ENCODE data around the gene CPNE1. TPM values are rescaled to one million over a fixed set of nuclear protein-coding genes. Genes with fewer than 3 reads are reported as not detected.

The CPNE1 gene
- total and polyA plus RNA-seq, 10 of the 15 experiments (the other 5 are each of a cell fraction or from before 2014, with no cell fraction given) = 84.9 to 209 (median 146) TPM

DNA sequence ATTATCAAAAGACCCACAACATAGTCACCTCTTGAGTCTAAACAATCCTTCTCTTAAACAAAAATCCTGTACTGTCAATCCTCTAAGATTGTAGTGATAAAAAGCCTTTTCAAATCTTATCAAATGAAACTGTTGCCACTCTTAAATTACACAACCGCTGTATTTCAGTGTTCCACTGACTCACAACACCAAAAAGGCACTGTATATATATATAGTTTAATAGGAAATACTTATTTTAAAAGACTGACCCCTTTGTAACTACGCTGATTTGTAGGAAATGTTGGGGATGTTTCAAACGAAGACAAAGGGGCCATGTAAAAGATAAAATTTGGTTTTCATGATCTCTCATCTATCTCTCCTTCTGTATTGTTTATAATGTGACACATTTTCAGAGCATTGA is 14.1 kb downstream of the CPNE1 start (continued):
- no peak for TF ChIP-seq KAT2A (conservative IDR thresholded peaks at IDR 0.05; ENCODE audit: control insufficient read depth, low read depth, low read length)
- TF ChIP-seq, protein P1, sequence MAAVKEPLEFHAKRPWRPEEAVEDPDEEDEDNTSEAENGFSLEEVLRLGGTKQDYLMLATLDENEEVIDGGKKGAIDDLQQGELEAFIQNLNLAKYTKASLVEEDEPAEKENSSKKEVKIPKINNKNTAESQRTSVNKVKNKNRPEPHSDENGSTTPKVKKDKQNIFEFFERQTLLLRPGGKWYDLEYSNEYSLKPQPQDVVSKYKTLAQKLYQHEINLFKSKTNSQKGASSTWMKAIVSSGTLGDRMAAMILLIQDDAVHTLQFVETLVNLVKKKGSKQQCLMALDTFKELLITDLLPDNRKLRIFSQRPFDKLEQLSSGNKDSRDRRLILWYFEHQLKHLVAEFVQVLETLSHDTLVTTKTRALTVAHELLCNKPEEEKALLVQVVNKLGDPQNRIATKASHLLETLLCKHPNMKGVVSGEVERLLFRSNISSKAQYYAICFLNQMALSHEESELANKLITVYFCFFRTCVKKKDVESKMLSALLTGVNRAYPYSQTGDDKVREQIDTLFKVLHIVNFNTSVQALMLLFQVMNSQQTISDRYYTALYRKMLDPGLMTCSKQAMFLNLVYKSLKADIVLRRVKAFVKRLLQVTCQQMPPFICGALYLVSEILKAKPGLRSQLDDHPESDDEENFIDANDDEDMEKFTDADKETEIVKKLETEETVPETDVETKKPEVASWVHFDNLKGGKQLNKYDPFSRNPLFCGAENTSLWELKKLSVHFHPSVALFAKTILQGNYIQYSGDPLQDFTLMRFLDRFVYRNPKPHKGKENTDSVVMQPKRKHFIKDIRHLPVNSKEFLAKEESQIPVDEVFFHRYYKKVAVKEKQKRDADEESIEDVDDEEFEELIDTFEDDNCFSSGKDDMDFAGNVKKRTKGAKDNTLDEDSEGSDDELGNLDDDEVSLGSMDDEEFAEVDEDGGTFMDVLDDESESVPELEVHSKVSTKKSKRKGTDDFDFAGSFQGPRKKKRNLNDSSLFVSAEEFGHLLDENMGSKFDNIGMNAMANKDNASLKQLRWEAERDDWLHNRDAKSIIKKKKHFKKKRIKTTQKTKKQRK (IDR thresholded peaks at IDR 0.05; ENCODE audit: low read depth, low read length) = no peak

DNA sequence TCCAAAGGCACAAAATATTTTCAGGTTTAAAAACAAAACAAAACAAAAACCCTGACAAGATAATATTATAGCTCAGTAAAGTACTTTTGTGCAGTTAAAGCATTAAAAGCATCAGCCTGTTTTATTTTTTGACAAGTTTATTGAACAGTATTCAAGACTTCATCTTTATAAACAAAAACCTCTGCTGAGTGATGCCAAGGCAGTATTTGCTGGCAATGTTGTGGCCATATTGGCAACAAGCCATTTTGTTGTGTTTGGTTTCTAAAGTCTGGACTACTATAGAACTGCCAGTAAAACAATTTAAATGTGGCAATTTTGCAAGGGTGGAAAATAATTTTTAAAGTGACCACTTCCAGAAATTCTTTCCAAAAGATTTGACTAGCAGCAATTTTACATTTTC is 15.9 kb downstream of the CPNE1 start:
- Histone ChIP-seq H3K27me3 (replicated peaks in 1 of 2; ENCODE audit: control insufficient read depth in 2 of 2, insufficient read depth in 2 of 2, low read length in 1 of 2) (no peaks in the 10 kb centered on the region), H3K79me2 (ENCODE audit: control insufficient read depth, insufficient read depth, low read length) (peaks cover 42% of the 10 kb centered on the region), H3K9me3 (replicated peaks; ENCODE audit: control insufficient read depth, insufficient read depth, low read length) (no peaks in the 10 kb centered on the region), H3K4me2 (ENCODE audit: control insufficient read depth, insufficient read depth) (no peak overlapping the region), H3K9ac (ENCODE audit: control insufficient read depth, insufficient read depth, low read length) (no peak overlapping the region), H3K36me3 (ENCODE audit: control insufficient read depth in 2 of 2, insufficient read depth in 2 of 2, low read length in 1 of 2) (peaks cover 9 to 10% of the 10 kb centered on the region in 2 experiments), H3K27ac (ENCODE audit: control insufficient read depth, insufficient read depth) (no peak overlapping the region), H2AFZ (ENCODE audit: control insufficient read depth, low read depth, low read length) (no peak overlapping the region), H3K4me1 (ENCODE audit: control insufficient read depth, insufficient read depth, low read length) (no peaks in the 10 kb centered on the region), H3K4me3 (no peak overlapping the region), H4K20me1 (ENCODE audit: control insufficient read depth, insufficient read depth) (peaks cover 3% of the 10 kb centered on the region; the same call in 1 of the 2 replicates)
- RAD21 ChIA-PET (ENCODE audit: unreplicated experiment) = interaction anchor here (1.2 to 1.4 kb wide), 2 partner anchors 11 to 30 kb away, joined by 3 to 4 read pairs; no protein-coding TSS in a partner anchor
- SMC1A ChIA-PET (ENCODE audit: uncharacterized antibody, unreplicated experiment) = interaction anchor here (1.1 to 1.6 kb wide), 3 partner anchors 10 to 12 kb away, joined by 3 to 4 read pairs (median 4); no protein-coding TSS in a partner anchor
- no peak for ATAC-seq
- FAIRE-seq = no peak
- BruUV-seq (replicated peaks) = no TSS peak
- CTCF ChIA-PET = interaction anchor here (0.6 to 2.0 kb wide), 3 partner anchors 10 to 305 kb away, joined by 3 to 4 read pairs (median 3); partner anchors contain the start of gene SCAND1
- POLR2A ChIA-PET = interaction anchor here (0.6 to 1.2 kb wide), 5 partner anchors 9 to 64 kb away, joined by 3 to 4 read pairs (median 4); no protein-coding TSS in a partner anchor
- intact Hi-C loops (cut with micrococcal nuclease; ENCODE audit: unreplicated experiment) (no loop called here), in situ Hi-C loops (cut with MboI) (no loop called here)
- DNase-seq (ENCODE audit: low read depth, low spot score) = no peak
- TF ChIP-seq, protein P2, sequence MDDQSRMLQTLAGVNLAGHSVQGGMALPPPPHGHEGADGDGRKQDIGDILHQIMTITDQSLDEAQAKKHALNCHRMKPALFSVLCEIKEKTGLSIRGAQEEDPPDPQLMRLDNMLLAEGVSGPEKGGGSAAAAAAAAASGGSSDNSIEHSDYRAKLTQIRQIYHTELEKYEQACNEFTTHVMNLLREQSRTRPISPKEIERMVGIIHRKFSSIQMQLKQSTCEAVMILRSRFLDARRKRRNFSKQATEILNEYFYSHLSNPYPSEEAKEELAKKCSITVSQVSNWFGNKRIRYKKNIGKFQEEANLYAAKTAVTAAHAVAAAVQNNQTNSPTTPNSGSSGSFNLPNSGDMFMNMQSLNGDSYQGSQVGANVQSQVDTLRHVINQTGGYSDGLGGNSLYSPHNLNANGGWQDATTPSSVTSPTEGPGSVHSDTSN (IDR thresholded peaks at IDR 0.05; ENCODE audit: insufficient replicate concordance, low read depth, low read length) = no peak
- TF ChIP-seq FOS (IDR thresholded peaks at IDR 0.05; ENCODE audit: borderline replicate concordance, extremely low read depth, insufficient read length) = no peak
- TF ChIP-seq CBX3 (IDR thresholded peaks at IDR 0.05; ENCODE audit: borderline replicate concordance, low read depth) = no peak
- TF ChIP-seq ZZZ3 (IDR thresholded peaks at IDR 0.05; ENCODE audit: control insufficient read depth, insufficient read length, low read depth) = no peak
- TF ChIP-seq NFYB (IDR thresholded peaks at IDR 0.05; ENCODE audit: insufficient read depth, low read depth, low read length) = no peak
- TF ChIP-seq, protein P3, sequence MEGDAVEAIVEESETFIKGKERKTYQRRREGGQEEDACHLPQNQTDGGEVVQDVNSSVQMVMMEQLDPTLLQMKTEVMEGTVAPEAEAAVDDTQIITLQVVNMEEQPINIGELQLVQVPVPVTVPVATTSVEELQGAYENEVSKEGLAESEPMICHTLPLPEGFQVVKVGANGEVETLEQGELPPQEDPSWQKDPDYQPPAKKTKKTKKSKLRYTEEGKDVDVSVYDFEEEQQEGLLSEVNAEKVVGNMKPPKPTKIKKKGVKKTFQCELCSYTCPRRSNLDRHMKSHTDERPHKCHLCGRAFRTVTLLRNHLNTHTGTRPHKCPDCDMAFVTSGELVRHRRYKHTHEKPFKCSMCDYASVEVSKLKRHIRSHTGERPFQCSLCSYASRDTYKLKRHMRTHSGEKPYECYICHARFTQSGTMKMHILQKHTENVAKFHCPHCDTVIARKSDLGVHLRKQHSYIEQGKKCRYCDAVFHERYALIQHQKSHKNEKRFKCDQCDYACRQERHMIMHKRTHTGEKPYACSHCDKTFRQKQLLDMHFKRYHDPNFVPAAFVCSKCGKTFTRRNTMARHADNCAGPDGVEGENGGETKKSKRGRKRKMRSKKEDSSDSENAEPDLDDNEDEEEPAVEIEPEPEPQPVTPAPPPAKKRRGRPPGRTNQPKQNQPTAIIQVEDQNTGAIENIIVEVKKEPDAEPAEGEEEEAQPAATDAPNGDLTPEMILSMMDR (IDR thresholded peaks at IDR 0.05 in 2 of 3, conservative IDR thresholded peaks at IDR 0.05 in 1 of 3; ENCODE audit: control insufficient read depth in 2 of 3, extremely low read depth in 1 of 3, insufficient read depth in 1 of 3, low read depth in 3 of 3, low read length in 3 of 3) = no peak
- no peak for TF ChIP-seq MTA2 (IDR thresholded peaks at IDR 0.05; ENCODE audit: low read depth)
- TF ChIP-seq KDM1A (IDR thresholded peaks at IDR 0.05; ENCODE audit: borderline replicate concordance) = no peak
- no peak for TF ChIP-seq TAF1 (IDR thresholded peaks at IDR 0.05; ENCODE audit: borderline replicate concordance, low read depth, low read length)
- no peak for TF ChIP-seq SMAD5 (IDR thresholded peaks at IDR 0.05; ENCODE audit: low read depth)
- TF ChIP-seq RUNX3 (IDR thresholded peaks at IDR 0.05; ENCODE audit: low read length) = no peak
- TF ChIP-seq, protein P4, sequence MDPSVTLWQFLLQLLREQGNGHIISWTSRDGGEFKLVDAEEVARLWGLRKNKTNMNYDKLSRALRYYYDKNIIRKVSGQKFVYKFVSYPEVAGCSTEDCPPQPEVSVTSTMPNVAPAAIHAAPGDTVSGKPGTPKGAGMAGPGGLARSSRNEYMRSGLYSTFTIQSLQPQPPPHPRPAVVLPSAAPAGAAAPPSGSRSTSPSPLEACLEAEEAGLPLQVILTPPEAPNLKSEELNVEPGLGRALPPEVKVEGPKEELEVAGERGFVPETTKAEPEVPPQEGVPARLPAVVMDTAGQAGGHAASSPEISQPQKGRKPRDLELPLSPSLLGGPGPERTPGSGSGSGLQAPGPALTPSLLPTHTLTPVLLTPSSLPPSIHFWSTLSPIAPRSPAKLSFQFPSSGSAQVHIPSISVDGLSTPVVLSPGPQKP (IDR thresholded peaks at IDR 0.05; ENCODE audit: low read depth, low read length) = no peak
- TF ChIP-seq STAT3 (IDR thresholded peaks at IDR 0.05; ENCODE audit: low read depth, low read length) = no peak
- no peak for TF ChIP-seq NRF1 (conservative IDR thresholded peaks at IDR 0.05; ENCODE audit: low read depth, low read length)

Data from GM12878 (cell line).